HUDEP-2 (cell line): Measurements from ENCODE around the gene CSDE1.

Experiments used
- DNase-seq, 76 experiments: peaks; one replicate each; lab custom pipeline; 2025; ENCODE audit not compliant: unreplicated experiment in 76 of 76; lab: John Stamatoyannopoulos, UW

The CSDE1 gene

GRCh38 chr1:114703242-114703641, 54.5 kb downstream of the CSDE1 start:
- DNase-seq, result no peak

- no peak for DNase-seq
Observed at GRCh38 chr1:114702737-114703136, 55.0 kb downstream of the CSDE1 start.

GRCh38 chr1:114701931-114702330, 55.9 kb downstream of the CSDE1 start:
- no peak for DNase-seq

- no peak for DNase-seq
Observed at GRCh38 chr1:114700036-114700600, 57.7 kb downstream of the CSDE1 start.

- DNase-seq, result no peak
Observed at GRCh38 chr1:114696810-114697209, 61.0 kb downstream of the CSDE1 start.

GRCh38 chr1:114695430-114696058, 62.2 kb downstream of the CSDE1 start, which contains the start of gene AMPD1:
Gene AMPD1 (minus strand): TSS chr1:114695546. CDS start chr1:114695471, 75 bp downstream.
- DNase-seq, result no peak

GRCh38 chr1:114694540-114695310, 63.1 kb downstream of the CSDE1 start:
- DNase-seq, result no peak

- DNase-seq, result no peak
Observed at GRCh38 chr1:114692947-114693346, 64.8 kb downstream of the CSDE1 start.

GRCh38 chr1:114691061-114691460, 66.7 kb downstream of the CSDE1 start:
- DNase-seq, result no peak

GRCh38 chr1:114690148-114690547, 67.6 kb downstream of the CSDE1 start:
- no peak for DNase-seq

GRCh38 chr1:114688526-114688925, 69.3 kb downstream of the CSDE1 start:
- DNase-seq, result no peak

- DNase-seq, result no peak
Observed at GRCh38 chr1:114685851-114686250, 71.9 kb downstream of the CSDE1 start.

- no peak for DNase-seq
Observed at GRCh38 chr1:114677691-114678090, 80.1 kb downstream of the CSDE1 start.

GRCh38 chr1:114676115-114676514, 81.7 kb downstream of the CSDE1 start:
- DNase-seq, result no peak

GRCh38 chr1:114671939-114672275, 85.9 kb downstream of the CSDE1 start:
- no peak for DNase-seq

- DNase-seq, result no peak
Observed at GRCh38 chr1:114671011-114671938, 86.5 kb downstream of the CSDE1 start.

GRCh38 chr1:114670083-114671010, 87.4 kb downstream of the CSDE1 start:
- DNase-seq, result peak in 74 of 76 experiments; percentile 15 to 93 (median 79)

- DNase-seq, result peak in 4 of 76 experiments; percentile 30 to 61 (median 37)
Observed at GRCh38 chr1:114669562-114670082, 88.2 kb downstream of the CSDE1 start, which contains the start of gene DENND2C. Gene DENND2C (minus strand): TSS chr1:114670049. CDS start chr1:114625984, 44,065 bp downstream.

GRCh38 chr1:114668784-114669561, 88.8 kb downstream of the CSDE1 start:
- DNase-seq, result no peak
